HL-60/S4 treated with phorbol 12-myristate 13-acetate at 8.2 ng/mL for 4 days and 3 days (cell line): ENCODE results near the gene CASP8AP2.
"Not testable (repeated sequence)": the region's sequence is repeated elsewhere in the genome, so short reads cannot be mapped to it uniquely, and the experiment has no call there.

ENCODE experiments used
- in situ Hi-C: fragments of 300-500 bp; cut with MboI; formaldehyde crosslinking; loops from 2 replicates; pipeline ENCODE4 v1.15.0; 2022; ENCODE audit warnings: low sequenced_read_pairs

Gene CASP8AP2

DNA sequence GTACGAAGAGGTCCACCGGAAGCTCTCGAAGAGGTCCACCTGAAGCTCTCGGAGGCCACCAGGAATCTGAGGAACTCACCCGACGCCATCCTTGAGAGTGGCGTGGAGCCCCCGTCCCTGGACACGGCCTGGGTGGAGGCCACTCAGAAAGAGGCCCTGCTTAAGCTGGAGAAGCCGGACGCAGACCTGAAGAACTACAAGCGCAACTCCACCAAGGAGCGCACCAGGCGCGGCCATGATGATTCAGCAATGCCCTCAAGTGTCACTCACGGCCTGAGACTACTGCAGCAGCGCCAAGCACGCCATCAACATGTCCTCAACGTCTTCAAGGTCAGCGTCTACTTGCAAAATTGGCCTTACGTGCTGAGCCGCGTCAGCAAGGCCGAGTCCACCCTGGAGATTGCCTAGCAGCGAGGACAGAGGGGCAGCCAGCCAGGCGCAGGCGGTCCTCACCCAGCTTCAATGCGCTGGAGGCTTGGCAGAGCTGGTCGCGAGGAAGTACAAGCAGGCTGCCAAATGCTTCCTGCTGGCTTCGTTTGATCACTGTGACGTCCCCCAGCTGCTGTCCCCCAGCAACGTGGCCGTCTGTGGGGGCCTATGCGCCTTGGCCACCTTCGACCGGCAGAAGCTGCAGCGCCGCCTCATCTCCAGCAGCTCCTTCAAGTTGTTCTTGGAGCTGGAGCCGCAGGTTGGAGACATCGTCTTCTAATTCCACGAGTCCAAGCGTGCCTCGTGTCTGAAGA, 56.9 kb downstream of the CASP8AP2 start:
- in situ Hi-C loops = no loop called here

DNA sequence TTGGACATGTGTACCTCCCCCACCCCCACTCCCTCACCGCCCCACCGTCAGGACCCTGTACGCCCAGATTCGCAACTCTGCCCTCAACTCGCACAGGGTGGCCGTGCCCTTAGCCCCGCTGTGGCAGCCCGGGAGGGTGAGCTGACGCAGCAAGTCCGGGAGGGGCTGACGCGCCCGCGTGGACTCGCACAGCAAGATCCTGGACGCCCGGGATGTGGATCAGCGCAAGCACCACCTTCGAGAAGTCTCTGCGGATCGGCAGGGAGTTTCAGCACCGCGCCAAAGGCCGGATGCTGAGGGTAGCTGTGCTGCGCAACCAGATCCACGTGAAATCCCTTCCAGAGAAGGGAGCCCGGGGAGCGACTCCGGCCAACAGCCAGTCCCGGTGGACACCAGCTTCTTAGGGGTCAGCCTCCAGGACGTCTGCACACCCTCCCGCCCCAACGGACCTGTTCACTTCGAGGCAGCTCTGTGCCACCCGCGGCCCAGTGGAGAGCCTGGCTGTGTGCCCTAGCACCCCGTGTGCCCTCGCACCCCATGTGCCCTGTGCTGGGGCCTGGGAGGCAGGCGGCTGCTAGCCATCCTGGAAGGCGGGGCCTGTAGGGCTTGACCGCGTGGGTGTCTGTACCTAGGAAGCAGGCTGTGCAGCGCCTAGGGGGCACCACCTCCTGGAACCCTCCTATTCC, 57.9 kb downstream of the CASP8AP2 start:
- in situ Hi-C loops = no loop called here

DNA sequence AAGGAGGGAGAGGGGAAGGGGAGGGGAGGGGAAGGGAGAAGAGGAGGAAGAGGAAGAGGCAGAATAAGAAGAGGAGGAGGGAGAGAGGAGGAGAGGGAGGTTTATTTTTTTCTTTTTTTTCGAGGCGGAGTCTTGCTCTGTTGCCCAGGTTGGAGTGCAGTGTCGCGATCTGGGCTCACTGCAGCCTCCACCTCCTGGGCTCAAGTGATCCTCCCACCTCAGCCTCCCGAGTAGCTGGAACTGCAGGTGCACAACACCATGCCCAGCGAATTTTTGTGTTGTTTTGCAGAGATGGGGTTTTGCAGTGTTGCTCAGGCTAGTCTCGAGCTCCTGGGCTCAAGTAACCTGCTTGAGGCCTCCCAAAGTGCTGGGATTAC, 58.4 kb downstream of the CASP8AP2 start:
- in situ Hi-C loops = no loop called here

DNA sequence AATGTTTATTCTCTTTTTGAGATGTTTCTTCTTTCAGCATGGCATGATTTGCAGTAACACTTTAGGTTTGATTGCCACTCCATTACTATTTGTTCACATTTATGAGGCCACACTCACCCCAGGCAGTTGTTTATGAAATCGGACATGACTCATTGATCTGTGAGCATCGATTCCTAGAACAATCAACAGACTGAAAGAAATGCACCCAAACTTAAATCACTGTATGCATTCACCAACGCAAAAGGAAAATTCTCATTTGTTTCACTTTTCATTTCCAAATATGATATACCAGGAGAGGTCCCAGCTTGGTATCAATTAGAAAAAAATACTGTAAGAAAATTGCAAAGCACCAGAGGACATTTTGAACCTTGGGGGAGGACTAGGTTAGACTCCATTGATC, 59.2 kb downstream of the CASP8AP2 start:
- in situ Hi-C loops = no loop called here

DNA sequence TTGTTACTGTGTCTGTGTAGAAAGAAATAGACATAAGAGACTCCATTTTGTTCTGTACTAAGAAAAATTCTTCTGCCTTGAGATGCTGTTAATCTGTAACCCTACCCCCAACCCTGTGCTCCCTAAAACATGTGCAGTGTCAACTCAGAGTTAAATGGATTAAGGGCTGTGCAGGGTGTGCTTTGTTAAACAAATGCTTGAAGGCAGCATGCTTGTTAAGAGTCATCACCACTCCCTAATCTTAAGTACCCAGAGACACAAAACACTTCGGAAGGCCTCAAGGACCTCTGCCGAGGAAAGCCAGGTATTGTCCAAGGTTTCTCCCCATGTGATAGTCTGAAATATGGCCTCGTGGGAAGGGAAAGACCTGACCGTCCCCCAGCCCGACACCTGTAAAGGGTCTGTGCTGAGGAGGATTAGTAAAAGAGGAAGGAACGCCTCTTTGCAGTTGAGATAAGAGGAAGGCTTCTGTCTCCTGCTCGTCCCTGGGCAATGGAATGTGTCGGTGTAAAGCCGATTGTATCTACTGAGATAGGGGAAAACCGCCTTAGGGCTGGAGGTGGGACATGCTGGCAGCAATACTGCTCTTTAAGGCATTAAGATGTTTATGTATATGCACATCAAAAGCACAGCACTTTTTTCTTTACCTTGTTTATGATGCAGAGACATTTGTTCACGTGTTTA, 61.3 kb downstream of the CASP8AP2 start:
- in situ Hi-C loops = not testable (repeated sequence)

DNA sequence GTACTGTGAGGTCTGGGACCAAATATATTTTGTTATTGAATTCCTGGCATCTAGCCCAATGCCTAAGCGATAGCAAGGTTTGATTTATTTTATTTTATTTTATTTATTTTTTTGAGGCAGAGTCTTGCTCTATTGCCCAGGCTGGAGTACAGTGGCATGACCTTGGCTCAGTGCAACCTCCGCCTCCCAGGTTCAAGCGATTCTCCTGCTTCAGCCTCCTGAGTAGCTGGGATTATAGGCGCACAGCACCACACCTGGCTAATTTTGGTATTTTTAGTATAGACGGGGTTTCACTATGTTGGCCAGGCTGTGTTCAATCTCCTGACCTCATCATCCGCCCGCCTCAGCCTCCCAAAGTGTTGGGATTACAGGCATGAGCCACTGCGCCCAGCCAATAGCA, 62.9 kb downstream of the CASP8AP2 start:
- in situ Hi-C loops = not testable (repeated sequence)

DNA sequence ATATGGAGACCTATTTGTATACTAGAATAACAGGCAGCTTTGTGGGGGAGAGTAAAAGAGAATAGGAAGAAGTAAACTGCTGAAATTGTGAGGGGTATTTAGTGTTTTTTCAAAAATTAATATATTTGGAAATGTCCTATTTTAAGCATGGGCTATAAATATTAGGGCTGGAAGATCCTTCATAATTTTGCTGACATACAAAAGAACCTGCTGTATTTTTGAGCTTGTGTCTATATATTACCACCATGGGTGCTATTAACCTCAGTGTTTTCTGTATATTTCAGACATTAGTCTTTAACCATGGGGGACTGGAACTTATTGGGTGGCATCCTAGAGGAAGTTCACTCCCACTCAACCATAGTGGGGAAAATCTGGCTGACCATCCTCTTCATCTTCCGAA, 64.5 kb downstream of the CASP8AP2 start, which contains the start of gene GJA10:
Gene GJA10, plus strand, starts transcription at position 301 of the 400 bp plus-strand sequence. Its CDS starts 0 bp downstream, at position 301.
- in situ Hi-C loops = no loop called here

DNA sequence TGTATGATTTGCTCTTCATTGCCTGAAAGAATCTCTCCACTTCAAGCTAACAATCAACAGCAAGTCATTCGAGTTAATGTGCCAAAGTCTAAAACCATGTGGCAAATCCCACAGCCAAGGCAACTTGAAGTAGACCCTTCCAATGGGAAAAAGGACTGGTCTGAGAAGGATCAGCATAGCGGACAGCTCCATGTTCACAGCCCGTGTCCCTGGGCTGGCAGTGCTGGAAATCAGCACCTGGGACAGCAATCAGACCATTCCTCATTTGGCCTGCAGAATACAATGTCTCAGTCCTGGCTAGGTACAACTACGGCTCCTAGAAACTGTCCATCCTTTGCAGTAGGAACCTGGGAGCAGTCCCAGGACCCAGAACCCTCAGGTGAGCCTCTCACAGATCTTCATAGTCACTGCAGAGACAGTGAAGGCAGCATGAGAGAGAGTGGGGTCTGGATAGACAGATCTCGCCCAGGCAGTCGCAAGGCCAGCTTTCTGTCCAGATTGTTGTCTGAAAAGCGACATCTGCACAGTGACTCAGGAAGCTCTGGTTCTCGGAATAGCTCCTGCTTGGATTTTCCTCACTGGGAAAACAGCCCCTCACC, 65.7 kb downstream of the CASP8AP2 start:
- in situ Hi-C loops = no loop called here

DNA sequence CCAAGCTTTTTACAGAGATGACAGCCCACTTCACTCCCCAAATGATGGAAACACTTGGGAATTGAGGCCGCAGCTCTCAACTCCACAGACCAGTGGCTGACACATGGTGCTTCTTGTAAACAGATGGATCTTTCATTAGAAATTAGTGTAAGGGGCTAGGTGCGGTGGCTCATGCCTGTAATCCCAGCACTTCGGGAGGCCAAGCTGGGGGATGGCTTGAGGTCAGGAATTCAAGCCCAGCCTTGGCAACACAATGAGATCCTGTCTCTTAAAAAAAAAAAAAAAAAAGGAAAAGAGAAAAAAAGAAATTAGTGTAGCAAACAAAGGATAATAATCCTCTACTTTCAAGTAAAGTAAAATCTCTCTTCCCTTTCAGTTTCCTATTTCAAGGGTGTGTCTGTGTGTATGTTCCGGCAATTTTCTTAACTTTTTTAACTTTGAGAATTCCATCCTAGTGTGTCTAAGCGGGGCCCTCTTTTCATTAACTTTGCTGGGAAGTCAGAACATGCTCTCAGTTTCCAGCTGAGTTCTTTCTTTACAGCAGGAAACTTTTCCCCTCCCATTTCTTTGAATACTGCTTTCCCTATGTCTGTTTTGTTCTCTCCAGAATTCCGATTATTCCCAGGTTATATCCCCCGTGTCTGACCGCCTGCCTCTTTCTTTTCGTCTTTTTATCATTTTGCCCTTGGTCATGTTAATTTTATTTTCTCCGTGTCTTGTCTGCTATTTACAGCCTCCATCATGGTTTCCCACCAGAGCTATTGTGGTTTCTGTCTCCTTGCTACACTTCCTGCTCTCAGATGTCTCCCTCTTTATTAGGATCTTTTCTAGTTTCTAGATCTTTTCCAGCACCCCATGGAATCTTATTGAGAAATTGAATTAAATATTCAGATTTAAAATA, 80.6 kb downstream of the CASP8AP2 start:
- in situ Hi-C loops = not testable (repeated sequence)

DNA sequence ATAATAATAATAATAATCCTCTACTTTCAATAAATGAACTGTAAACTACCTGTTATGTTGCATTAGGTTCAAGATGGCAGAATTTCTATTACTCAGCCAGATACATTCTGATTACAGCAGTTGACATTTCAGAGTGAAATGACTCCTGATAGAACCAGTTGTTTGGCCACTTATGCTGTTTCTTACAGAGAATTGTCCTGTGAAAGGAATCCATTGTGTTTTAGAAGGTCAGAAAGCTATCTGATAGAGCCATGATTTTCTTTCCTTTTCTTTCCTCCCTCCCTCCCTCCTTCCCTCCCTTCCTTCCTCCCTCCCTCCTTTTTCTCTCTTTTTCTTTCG, 81.2 kb downstream of the CASP8AP2 start:
- in situ Hi-C loops = no loop called here

DNA sequence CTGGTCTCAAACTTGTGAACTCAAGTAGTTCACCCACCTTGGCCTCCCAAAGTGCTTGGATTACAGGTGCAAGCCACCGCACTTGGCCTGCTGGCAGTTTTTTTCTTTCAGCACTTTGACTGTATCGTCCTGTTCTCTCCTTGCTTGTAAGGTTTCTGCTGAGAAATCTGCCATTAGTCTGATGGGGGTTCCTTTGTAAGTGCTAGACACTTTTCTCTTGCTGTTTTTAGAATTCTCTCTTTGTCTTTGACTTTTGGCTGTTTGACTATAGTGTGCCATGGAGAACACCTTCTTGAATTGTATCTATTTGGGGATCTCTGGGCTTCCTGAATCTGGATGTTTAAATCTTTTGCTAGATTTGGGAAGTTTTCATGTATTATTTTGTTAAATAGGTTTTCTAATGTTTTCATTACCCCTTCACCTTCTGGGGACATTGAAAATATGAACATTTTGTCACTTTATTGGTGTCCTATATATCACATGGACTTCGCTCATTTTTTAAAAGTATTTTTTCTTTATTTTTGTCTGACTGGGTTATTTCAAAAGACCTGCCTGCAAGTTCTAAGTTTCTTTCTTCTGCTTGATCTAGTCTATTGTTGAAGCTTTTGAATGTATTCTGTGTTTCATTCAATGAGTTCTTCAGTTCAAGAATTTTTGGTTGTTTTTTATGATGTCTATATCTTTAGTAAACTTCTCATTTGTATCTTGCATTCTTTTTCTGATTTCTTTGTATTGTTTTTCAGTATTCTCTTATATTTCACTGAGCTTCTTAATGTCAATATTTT, 86.6 kb downstream of the CASP8AP2 start:
- in situ Hi-C loops = no loop called here

DNA sequence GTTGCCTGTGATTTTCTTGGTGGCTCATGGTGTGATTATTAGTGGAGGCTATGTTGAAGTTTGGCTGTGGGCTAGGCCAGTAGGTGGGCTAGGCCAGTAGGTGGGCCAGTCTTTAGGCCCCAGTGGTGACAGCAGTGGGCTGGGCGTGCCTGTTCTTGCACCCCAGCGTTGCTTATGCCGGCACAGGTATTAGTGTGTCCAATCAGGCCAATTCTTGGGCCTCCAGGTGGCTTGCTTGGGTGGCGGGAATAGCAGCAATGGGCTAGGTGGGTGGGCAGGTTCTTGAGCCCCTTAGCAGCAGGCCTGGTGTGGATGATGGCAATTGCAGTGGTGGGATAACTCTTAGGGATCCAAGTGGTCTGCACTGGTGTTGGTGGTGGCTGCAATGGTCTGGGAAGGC, 87.5 kb downstream of the CASP8AP2 start:
- in situ Hi-C loops = no loop called here

DNA sequence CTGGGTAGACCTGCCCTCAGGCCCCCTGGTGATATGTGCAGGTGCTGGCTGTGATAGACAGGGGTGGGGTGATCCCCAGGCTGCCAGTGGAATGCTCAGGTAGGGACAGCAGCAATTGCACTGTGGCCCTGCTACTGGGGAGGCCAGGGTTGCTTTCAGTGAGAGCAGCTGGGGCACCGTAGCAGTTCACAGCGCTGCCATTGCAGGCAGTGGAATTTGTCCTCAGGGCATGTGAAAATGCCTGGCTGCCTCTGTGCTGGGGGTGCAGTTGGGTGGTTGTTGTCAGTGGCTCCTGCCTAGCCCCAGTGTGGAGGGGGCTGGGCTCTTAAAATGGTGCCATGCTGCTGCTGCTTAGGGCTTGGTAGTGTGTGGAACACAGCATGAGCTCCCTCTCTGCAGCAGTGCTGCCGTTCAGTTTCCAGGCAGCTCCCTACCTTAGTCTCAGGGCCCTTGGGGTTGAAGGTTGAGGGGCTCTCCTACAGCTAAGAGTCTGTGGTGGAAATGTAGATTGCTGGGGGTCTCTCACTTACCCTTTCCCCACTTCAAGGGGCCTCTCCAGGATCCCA, 88.2 kb downstream of the CASP8AP2 start:
- in situ Hi-C loops = no loop called here
